Measurements from ENCODE around the gene MFAP4. TPM values are rescaled to one million over a fixed set of nuclear protein-coding genes. Genes with fewer than 3 reads are reported as not detected.
A peak's percentile ranks its signal among the peaks of the same experiment; 100 is the strongest.

The MFAP4 gene
- total and polyA plus RNA-seq, 10 donors: 10.1 to 48.4 (median 19.9) TPM

GRCh38 chr17:19363460-19364035, 23.4 kb downstream of the MFAP4 start:
- 52 to 62% (median 61%) methylated on average over 6 of the region's 6 CpGs for WGBS, 5 donors
- peaks cover 0 to 7% (median 0%) of the 10 kb centered on the region in 7 donors for H3K27me3 ChIP-seq (replicated peaks in 1 of 7)
- H3K4me3 ChIP-seq: no peak overlapping the region
- peaks cover 6 to 19% (median 16%) of the 10 kb centered on the region in 6 donors for H3K4me1 ChIP-seq
- peak overlapping the region in 1 of 8 donors; percentile 84 for H3K27ac ChIP-seq
- TF ChIP-seq CTCF (IDR thresholded peaks at IDR 0.05 in 8 of 11, conservative IDR thresholded peaks at IDR 0.05 in 3 of 11) (no peak), POLR2AphosphoS5 (IDR thresholded peaks at IDR 0.05) (no peak), POLR2A (IDR thresholded peaks at IDR 0.05) (no peak)
- no peaks in the 10 kb centered on the region for H3K9me3 ChIP-seq
- H3K36me3 ChIP-seq: no peaks in the 10 kb centered on the region
- intact Hi-C loops (cut with DNase I; ENCODE audit: low total_unique reads): loop anchor here (2.0 kb wide), 1 partner anchor 83 kb away; no protein-coding TSS in a partner anchor
- peak; percentile 64 for DNase-seq

GRCh38 chr17:19363114-19363438, 23.9 kb downstream of the MFAP4 start:
- WGBS, 5 donors: 28 to 35% (median 33%) methylated on average over 14 of the region's 14 CpGs
- intact Hi-C loops (cut with DNase I; ENCODE audit: low total_unique reads): loop anchor here (2.0 kb wide), 1 partner anchor 84 kb away; no protein-coding TSS in a partner anchor
- Histone ChIP-seq H3K36me3 (no peaks in the 10 kb centered on the region), H3K27ac (peak overlapping the region in 7 of 8 donors; percentile 66 to 89 (median 81)), H3K4me1 (peaks cover 6 to 19% (median 16%) of the 10 kb centered on the region in 6 donors), H3K9me3 (no peaks in the 10 kb centered on the region), H3K27me3 (replicated peaks in 1 of 7) (peaks cover 0 to 7% (median 0%) of the 10 kb centered on the region in 7 donors), H3K4me3 (peak overlapping the region in 7 of 8 donors; percentile 59 to 88 (median 74))
- TF ChIP-seq CTCF (IDR thresholded peaks at IDR 0.05 in 8 of 11, conservative IDR thresholded peaks at IDR 0.05 in 3 of 11): peak in 5 of 11 experiments; percentile 3 to 44 (median 12)
- no peak for TF ChIP-seq POLR2A (IDR thresholded peaks at IDR 0.05)
- no peak for DNase-seq

- WGBS, 5 donors: 0 to 1% (median 1%) methylated on average over 27 to 83 of the region's 83 CpGs
- H3K27ac ChIP-seq: peak within 1 kb of the TSS; percentile 44 to 89 (median 80)
- H3K27me3 ChIP-seq (replicated peaks in 1 of 7): peaks cover 0 to 7% (median 0%) of the 10 kb centered on the region in 7 donors
- H3K36me3 ChIP-seq: no peaks in the 10 kb centered on the region
- TF ChIP-seq POLR2AphosphoS5 (IDR thresholded peaks at IDR 0.05): peak; percentile 67 to 85 (median 84)
- peak; percentile 94 to 99 (median 98) for TF ChIP-seq CTCF (IDR thresholded peaks at IDR 0.05 in 8 of 11, conservative IDR thresholded peaks at IDR 0.05 in 3 of 11)
- no peak for TF ChIP-seq POLR2A (IDR thresholded peaks at IDR 0.05)
- intact Hi-C loops (cut with DNase I; ENCODE audit: low total_unique reads): loop anchor here (2.0 kb wide), 1 partner anchor 84 kb away; no protein-coding TSS in a partner anchor
- DNase-seq: peak; percentile 98
- H3K9me3 ChIP-seq: no peaks in the 10 kb centered on the region
- H3K4me1 ChIP-seq: peaks cover 6 to 19% (median 16%) of the 10 kb centered on the region in 6 donors
- H3K4me3 ChIP-seq: peak within 1 kb of the TSS; percentile 53 to 88 (median 72)
These were observed 24.5 kb downstream of the MFAP4 start, which contains the start of gene B9D1 for GRCh38 chr17:19362277-19363113. B9D1 (minus strand) TSS chr17:19362723; CDS start chr17:19362569, 154 bp downstream.

GRCh38 chr17:19361944-19362276, 25.1 kb downstream of the MFAP4 start:
- H3K4me3 ChIP-seq: peak overlapping the region; percentile 53 to 88 (median 72)
- TF ChIP-seq POLR2A (IDR thresholded peaks at IDR 0.05) (no peak), POLR2AphosphoS5 (IDR thresholded peaks at IDR 0.05) (no peak), CTCF (IDR thresholded peaks at IDR 0.05 in 8 of 11, conservative IDR thresholded peaks at IDR 0.05 in 3 of 11) (no peak)
- no peaks in the 10 kb centered on the region for H3K36me3 ChIP-seq
- H3K27me3 ChIP-seq (replicated peaks in 1 of 7): peaks cover 0 to 7% (median 0%) of the 10 kb centered on the region in 7 donors
- intact Hi-C loops (cut with DNase I; ENCODE audit: low total_unique reads): loop anchor here (2.0 kb wide), 1 partner anchor 85 kb away; no protein-coding TSS in a partner anchor
- H3K9me3 ChIP-seq: no peaks in the 10 kb centered on the region
- H3K4me1 ChIP-seq: peaks cover 6 to 19% (median 16%) of the 10 kb centered on the region in 6 donors
- WGBS, 5 donors: 25 to 36% (median 32%) methylated on average over 11 to 16 of the region's 16 CpGs
- DNase-seq: no peak
- peak overlapping the region in 6 of 8 donors; percentile 66 to 89 (median 82) for H3K27ac ChIP-seq

Data from spleen (tissue), 11 donors.